ENCODE measurements around the gene PCDH17. TPM values are rescaled to one million over a fixed set of nuclear protein-coding genes. Genes with fewer than 3 reads are reported as not detected.

Gene PCDH17
- total RNA-seq, 1 donor from 2014 or later = under 0.01 TPM

DNA sequence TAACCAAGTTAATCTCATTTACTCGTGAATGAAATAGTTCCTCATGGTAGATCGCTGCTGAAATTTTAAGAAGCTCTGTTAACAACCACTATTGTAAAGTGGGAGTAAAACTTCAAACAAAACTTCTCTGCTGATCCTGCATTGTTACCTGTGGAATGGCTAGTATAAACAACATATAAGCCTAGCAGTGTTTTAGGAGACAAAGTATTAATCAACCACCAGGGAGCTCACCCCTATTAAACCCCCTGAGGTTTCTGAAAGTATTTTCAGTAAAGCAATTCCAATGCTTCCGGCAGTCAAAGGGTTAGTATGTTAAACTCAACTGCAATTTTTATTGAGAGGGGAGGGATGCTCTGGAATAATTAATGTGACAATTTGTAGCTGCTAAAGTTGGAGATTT, 30.0 kb upstream of the PCDH17 start:
- TF ChIP-seq, protein P1, sequence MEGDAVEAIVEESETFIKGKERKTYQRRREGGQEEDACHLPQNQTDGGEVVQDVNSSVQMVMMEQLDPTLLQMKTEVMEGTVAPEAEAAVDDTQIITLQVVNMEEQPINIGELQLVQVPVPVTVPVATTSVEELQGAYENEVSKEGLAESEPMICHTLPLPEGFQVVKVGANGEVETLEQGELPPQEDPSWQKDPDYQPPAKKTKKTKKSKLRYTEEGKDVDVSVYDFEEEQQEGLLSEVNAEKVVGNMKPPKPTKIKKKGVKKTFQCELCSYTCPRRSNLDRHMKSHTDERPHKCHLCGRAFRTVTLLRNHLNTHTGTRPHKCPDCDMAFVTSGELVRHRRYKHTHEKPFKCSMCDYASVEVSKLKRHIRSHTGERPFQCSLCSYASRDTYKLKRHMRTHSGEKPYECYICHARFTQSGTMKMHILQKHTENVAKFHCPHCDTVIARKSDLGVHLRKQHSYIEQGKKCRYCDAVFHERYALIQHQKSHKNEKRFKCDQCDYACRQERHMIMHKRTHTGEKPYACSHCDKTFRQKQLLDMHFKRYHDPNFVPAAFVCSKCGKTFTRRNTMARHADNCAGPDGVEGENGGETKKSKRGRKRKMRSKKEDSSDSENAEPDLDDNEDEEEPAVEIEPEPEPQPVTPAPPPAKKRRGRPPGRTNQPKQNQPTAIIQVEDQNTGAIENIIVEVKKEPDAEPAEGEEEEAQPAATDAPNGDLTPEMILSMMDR (IDR thresholded peaks at IDR 0.05; ENCODE audit: insufficient read depth, low read length, severe bottlenecking) = no peak
- no peak for DNase-seq (ENCODE audit: low read depth)
- Histone ChIP-seq H3K4me3 (ENCODE audit: low read depth, low read length) (no peak overlapping the region), H3K27me3 (ENCODE audit: control insufficient read depth, insufficient read depth, low read length) (no peaks in the 10 kb centered on the region), H3K36me3 (ENCODE audit: control insufficient read depth, insufficient read depth, low read length) (no peaks in the 10 kb centered on the region)
- no peak for FAIRE-seq

DNA sequence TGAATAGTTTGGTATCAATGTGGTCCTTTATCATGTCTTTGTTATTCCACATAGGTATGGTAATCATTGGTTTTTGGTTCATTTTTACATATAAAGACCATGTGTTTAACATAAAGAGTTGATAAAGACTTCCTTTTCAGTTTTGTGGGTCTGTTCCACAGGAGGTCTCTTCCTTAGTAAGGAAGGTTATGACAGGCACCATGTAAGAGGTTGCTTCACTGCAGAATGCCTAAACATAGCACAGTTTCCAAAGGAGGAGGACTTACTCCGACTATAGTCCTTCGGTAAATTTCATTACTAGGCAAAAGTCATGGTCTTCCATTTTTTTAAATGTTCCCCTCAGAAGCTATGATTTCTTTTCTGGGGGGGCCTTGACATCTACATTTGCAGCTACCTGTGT, 27.1 kb upstream of the PCDH17 start:
- TF ChIP-seq, protein P1 (IDR thresholded peaks at IDR 0.05; ENCODE audit: insufficient read depth, low read length, severe bottlenecking) = no peak
- H3K36me3 ChIP-seq (ENCODE audit: control insufficient read depth, insufficient read depth, low read length) = no peaks in the 10 kb centered on the region
- no peaks in the 10 kb centered on the region for H3K27me3 ChIP-seq (ENCODE audit: control insufficient read depth, insufficient read depth, low read length)
- no peak overlapping the region for H3K4me3 ChIP-seq (ENCODE audit: low read depth, low read length)
- no peak for DNase-seq (ENCODE audit: low read depth)
- no peak for FAIRE-seq

DNA sequence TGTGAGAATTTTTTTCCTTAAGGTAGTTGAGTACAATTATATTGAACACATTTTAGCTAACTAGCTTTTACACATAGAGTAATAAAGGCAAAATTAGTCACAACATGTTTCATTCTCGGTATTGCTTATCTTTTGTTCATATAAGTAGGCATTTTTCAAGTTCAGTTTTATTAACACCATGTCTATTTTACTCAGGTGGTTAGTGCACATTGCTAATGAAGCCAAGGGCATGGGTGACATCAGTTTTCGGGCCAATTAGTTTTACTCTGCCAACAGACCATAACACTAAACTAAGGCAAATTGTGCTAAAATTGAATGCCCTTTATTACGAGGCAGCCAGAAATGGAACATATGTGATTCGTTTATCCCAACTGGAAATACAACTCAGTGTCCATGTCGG, 19.6 kb upstream of the PCDH17 start:
- DNase-seq (ENCODE audit: low read depth) (no peak), FAIRE-seq (no peak)
- Histone ChIP-seq H3K4me3 (ENCODE audit: low read depth, low read length) (no peak overlapping the region), H3K36me3 (ENCODE audit: control insufficient read depth, insufficient read depth, low read length) (no peaks in the 10 kb centered on the region), H3K27me3 (ENCODE audit: control insufficient read depth, insufficient read depth, low read length) (no peaks in the 10 kb centered on the region)
- TF ChIP-seq, protein P1 (IDR thresholded peaks at IDR 0.05; ENCODE audit: insufficient read depth, low read length, severe bottlenecking) = no peak

- DNase-seq (ENCODE audit: low read depth) (no peak), FAIRE-seq (no peak)
- Histone ChIP-seq H3K4me3 (ENCODE audit: low read depth, low read length) (no peak overlapping the region), H3K27me3 (ENCODE audit: control insufficient read depth, insufficient read depth, low read length) (no peaks in the 10 kb centered on the region), H3K36me3 (ENCODE audit: control insufficient read depth, insufficient read depth, low read length) (no peaks in the 10 kb centered on the region)
- TF ChIP-seq, protein P1 (IDR thresholded peaks at IDR 0.05; ENCODE audit: insufficient read depth, low read length, severe bottlenecking) = no peak
Observed at GRCh38 chr13:57612568-57612967, 19.0 kb upstream of the PCDH17 start.

- Histone ChIP-seq H3K27me3 (ENCODE audit: control insufficient read depth, insufficient read depth, low read length) (peaks cover 6% of the 10 kb centered on the region), H3K36me3 (ENCODE audit: control insufficient read depth, insufficient read depth, low read length) (no peaks in the 10 kb centered on the region), H3K4me3 (ENCODE audit: low read depth, low read length) (no peak overlapping the region)
- DNase-seq (ENCODE audit: low read depth) (peak; percentile 63), FAIRE-seq (no peak)
- TF ChIP-seq, protein P1 (IDR thresholded peaks at IDR 0.05; ENCODE audit: insufficient read depth, low read length, severe bottlenecking) = peak; percentile 56
Observed at GRCh38 chr13:57624565-57625435, 6.7 kb upstream of the PCDH17 start.

All from bronchial epithelial cell (primary cell).